OCI-LY3 (cell line): ENCODE measurements around the gene CTSL.

Source experiments
- EZH2phosphoT487 ChIP-seq: fragments of 200-600 bp; shearing (Covaris generic); IDR thresholded peaks from 2 replicates; pipeline ENCODE4 v1.6.1; 2018; ENCODE audit warnings: antibody characterized with exemption, mixed run types, low read depth
- TF ChIP-seq, protein P1 (sequence below): fragments of 200-600, 300-600 bp; sonication (generic); IDR thresholded peaks from 2 replicates; pipeline ENCODE4 v1.5.1; 2014; ENCODE audit warnings: antibody characterized with exemption, low read length, low read depth

DNA sequence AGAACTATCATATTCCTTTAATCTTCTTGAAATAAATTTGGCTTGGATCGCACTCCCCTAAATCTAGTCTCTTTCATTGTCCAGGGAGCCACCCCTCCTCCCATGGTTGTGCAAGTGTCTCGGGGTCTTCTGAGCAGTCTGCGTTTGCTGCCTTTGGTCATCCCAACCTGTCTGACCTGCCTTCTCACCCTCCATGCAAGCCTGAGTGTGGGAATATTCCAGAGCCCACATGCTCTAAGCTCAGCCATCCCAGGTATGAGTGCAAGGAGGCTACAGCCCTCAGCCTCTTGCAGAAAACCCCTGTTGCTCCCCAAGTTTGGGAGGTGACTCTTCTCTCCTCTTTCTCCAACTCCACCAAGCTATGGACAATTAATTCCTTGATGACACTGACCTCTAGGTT is 7.7 kb upstream of the CTSL start:
- TF ChIP-seq, protein P1, sequence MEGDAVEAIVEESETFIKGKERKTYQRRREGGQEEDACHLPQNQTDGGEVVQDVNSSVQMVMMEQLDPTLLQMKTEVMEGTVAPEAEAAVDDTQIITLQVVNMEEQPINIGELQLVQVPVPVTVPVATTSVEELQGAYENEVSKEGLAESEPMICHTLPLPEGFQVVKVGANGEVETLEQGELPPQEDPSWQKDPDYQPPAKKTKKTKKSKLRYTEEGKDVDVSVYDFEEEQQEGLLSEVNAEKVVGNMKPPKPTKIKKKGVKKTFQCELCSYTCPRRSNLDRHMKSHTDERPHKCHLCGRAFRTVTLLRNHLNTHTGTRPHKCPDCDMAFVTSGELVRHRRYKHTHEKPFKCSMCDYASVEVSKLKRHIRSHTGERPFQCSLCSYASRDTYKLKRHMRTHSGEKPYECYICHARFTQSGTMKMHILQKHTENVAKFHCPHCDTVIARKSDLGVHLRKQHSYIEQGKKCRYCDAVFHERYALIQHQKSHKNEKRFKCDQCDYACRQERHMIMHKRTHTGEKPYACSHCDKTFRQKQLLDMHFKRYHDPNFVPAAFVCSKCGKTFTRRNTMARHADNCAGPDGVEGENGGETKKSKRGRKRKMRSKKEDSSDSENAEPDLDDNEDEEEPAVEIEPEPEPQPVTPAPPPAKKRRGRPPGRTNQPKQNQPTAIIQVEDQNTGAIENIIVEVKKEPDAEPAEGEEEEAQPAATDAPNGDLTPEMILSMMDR: no peak
- no peak for TF ChIP-seq EZH2phosphoT487
